Measurements from ENCODE around the gene TNFRSF19.

TNFRSF19 gene

GRCh38 chr13:23615395-23616081, 45.3 kb downstream of the TNFRSF19 start:
- no peak overlapping the region for H3K4me3 ChIP-seq (replicated peaks; ENCODE audit: low read depth, low read length)
- DNase-seq (ENCODE audit: low read depth), result no peak
- TF ChIP-seq CTCF (IDR thresholded peaks at IDR 0.05; ENCODE audit: low read length, missing control alignments), result no peak

DNA sequence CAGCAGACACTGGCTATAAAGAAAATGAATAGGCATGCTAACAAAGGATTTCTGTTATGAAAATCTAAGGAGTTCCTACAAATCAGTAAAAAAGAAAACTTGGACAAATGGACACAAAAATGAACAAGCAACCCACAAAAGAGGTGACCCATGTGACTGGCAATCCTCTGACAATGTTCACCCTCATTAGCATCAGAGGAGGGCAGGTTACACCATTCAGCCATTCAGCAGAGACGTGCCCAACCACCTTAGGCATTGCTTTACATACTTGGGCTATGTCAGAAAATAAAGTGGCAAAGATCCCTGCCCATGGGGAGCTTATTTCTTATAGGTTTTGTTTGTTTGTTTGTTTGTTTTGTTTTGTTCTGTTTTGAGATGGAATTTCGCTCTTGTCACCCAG, 46.0 kb downstream of the TNFRSF19 start:
- no peak for TF ChIP-seq CTCF (IDR thresholded peaks at IDR 0.05; ENCODE audit: low read length, missing control alignments)

GRCh38 chr13:23617551-23618024, 47.4 kb downstream of the TNFRSF19 start:
- DNase-seq (ENCODE audit: low read depth), result peak; percentile 61
- TF ChIP-seq CTCF (IDR thresholded peaks at IDR 0.05; ENCODE audit: low read length, missing control alignments), result no peak

More for the DNA sequence above, 46.0 kb downstream of the TNFRSF19 start:
- DNase-seq (ENCODE audit: low read depth), result no peak
- no peak overlapping the region for H3K4me3 ChIP-seq (replicated peaks; ENCODE audit: low read depth, low read length)

GRCh38 chr13:23618341-23618740, 48.1 kb downstream of the TNFRSF19 start:
- TF ChIP-seq CTCF (IDR thresholded peaks at IDR 0.05; ENCODE audit: low read length, missing control alignments), result no peak
- no peak overlapping the region for H3K4me3 ChIP-seq (replicated peaks; ENCODE audit: low read depth, low read length)

More at GRCh38 chr13:23617551-23618024, 47.4 kb downstream of the TNFRSF19 start:
- H3K4me3 ChIP-seq (replicated peaks; ENCODE audit: low read depth, low read length), result no peak overlapping the region

GRCh38 chr13:23619068-23619855, 49.0 kb downstream of the TNFRSF19 start:
- no peak for TF ChIP-seq CTCF (IDR thresholded peaks at IDR 0.05; ENCODE audit: low read length, missing control alignments)
- H3K4me3 ChIP-seq (replicated peaks; ENCODE audit: low read depth, low read length), result no peak overlapping the region
- DNase-seq (ENCODE audit: low read depth), result peak; percentile 33

More at GRCh38 chr13:23618341-23618740, 48.1 kb downstream of the TNFRSF19 start:
- peak; percentile 97 for DNase-seq (ENCODE audit: low read depth)

DNA sequence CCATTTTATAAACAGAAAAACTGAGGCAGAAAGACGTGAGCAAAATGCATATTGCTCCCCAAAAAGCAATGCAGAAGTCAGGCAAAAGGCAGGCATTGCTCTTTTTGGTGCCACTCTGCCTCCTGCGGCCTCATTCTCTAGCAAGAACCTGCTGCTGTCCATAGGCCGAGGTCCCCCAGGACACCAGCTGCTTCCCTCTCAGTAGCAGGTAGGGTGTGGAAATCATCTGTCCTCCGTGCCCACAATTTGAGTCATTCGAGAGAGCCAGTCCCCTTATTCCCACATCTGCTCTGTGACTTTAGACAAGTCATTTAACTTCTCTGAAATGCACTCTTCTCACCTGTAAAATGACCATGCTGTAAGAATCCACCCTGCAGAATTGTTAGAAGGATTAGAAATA, 50.0 kb downstream of the TNFRSF19 start:
- no peak for DNase-seq (ENCODE audit: low read depth)
- H3K4me3 ChIP-seq (replicated peaks; ENCODE audit: low read depth, low read length), result no peak overlapping the region
- TF ChIP-seq CTCF (IDR thresholded peaks at IDR 0.05; ENCODE audit: low read length, missing control alignments), result no peak

Measured in fibroblast of pulmonary artery (primary cell).